Peyer's patch (tissue), 4 donors: ENCODE results near the gene PARVB. TPM values are rescaled to one million over a fixed set of nuclear protein-coding genes. Genes with fewer than 3 reads are reported as not detected.

ENCODE experiments used
- DNase-seq, 3 donors: peaks; one replicate each; pipeline ENCODE4 v3.0.0-alpha.2; 2017 to 2019
- H3K27ac ChIP-seq, 4 donors: fragments of 200-600 bp; sonication (generic); one replicate each; pipeline ENCODE4 v1.5.1; 2016 to 2019
- H3K27me3 ChIP-seq, 2 donors: fragments of 200-600 bp; sonication (generic); one replicate each; pipeline ENCODE4 v1.5.1; 2019
- H3K36me3 ChIP-seq, 3 donors: fragments of 200-600 bp; sonication (generic); one replicate each; pipeline ENCODE4 v1.5.1; 2016 to 2019
- H3K4me1 ChIP-seq, 4 donors: fragments of 200-600 bp; sonication (generic); one replicate each; pipeline ENCODE4 v1.5.1; 2016 to 2019
- H3K4me3 ChIP-seq, 4 donors: fragments of 200-600 bp; sonication (generic); 1 replicate in 3 of 4; 2 replicates in 1 of 4; pipeline ENCODE4 v1.5.1; 2016 to 2019; ENCODE audit warnings: mild to moderate bottlenecking in 1 of 4
- H3K9me3 ChIP-seq, 4 donors: fragments of 200-600 bp; sonication (generic); one replicate each; pipeline ENCODE4 v1.5.1; 2016 to 2019; ENCODE audit warnings: mild to moderate bottlenecking in 1 of 4
- POLR2A ChIP-seq, 2 donors: fragments of 450-650 bp; IDR thresholded peaks; one replicate each; pipeline ENCODE4 v1.5.1; 2017; ENCODE audit warnings: antibody characterized with exemption in 2 of 2, mild to moderate bottlenecking in 2 of 2, moderate library complexity in 2 of 2
- total RNA-seq, 4 donors: library from RNA; depleted of rRNA; stranded (reverse); fragments of >200 nt; gene quantifications; one replicate each; pipeline ENCODE4 v1.1.0, GENCODE V29; 2016
- TF ChIP-seq, protein P1 (sequence below), 6 experiments: fragments of 450-650 bp in 4 of 6; fragments of 200-600 bp in 2 of 6; sonication (generic) in 1 of 6; IDR thresholded peaks; one replicate each; pipeline ENCODE4 v1.5.1; 2017 to 2019; ENCODE audit warnings: antibody characterized with exemption in 6 of 6, mild to moderate bottlenecking in 3 of 6, moderate library complexity in 1 of 6

Gene PARVB
- total RNA-seq, 4 donors from 2014 or later: 1.8 to 71.8 (median 7.7) TPM

DNA sequence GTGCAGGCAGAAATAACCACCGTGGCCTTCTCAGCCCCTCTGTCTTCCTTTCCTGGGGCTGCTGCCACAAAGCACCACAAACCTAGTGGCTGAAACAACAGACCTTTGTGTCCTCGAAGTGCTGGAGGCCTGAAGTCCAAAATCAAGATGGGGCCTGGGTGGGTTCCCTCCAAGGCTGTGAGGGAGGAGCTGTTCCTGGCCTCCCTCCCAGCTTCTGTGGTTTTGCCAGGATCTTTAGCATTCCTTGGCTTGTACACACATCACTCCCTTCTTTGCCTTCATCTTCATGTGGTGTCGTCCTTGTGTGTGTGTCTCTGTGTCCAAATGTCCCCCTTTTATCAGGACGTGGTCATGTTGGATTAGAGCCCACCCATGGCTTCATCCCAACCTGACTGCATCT lies 127.6 kb downstream of the PARVB start:
- Histone ChIP-seq H3K4me1 (no peaks in the 10 kb centered on the region), H3K36me3 (no peaks in the 10 kb centered on the region), H3K27ac (no peak overlapping the region), H3K4me3 (no peak overlapping the region), H3K27me3 (no peaks in the 10 kb centered on the region), H3K9me3 (no peaks in the 10 kb centered on the region)
- no peak for TF ChIP-seq POLR2A (IDR thresholded peaks at IDR 0.05)
- TF ChIP-seq, protein P1, sequence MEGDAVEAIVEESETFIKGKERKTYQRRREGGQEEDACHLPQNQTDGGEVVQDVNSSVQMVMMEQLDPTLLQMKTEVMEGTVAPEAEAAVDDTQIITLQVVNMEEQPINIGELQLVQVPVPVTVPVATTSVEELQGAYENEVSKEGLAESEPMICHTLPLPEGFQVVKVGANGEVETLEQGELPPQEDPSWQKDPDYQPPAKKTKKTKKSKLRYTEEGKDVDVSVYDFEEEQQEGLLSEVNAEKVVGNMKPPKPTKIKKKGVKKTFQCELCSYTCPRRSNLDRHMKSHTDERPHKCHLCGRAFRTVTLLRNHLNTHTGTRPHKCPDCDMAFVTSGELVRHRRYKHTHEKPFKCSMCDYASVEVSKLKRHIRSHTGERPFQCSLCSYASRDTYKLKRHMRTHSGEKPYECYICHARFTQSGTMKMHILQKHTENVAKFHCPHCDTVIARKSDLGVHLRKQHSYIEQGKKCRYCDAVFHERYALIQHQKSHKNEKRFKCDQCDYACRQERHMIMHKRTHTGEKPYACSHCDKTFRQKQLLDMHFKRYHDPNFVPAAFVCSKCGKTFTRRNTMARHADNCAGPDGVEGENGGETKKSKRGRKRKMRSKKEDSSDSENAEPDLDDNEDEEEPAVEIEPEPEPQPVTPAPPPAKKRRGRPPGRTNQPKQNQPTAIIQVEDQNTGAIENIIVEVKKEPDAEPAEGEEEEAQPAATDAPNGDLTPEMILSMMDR (IDR thresholded peaks at IDR 0.05): no peak
- DNase-seq: no peak

DNA sequence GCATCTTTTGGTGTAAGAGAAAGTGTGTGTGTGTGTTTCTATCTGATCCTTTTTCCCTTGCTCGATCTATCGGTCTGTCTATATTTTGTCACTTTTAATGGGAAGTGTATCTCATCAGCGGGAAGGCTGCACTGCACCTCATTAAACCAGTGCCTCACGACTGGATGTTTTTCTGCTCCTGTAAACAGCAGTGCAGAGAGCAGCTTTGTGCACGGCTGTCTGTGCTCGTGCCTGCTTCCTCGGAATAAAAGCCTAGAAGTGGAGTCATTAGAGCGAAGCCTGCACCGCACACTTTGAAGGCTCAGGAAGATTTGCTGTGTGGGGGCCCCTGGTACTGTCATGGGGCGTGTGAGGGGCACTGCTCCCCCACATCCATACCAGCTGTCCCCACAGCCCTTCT lies 129.6 kb downstream of the PARVB start:
- Histone ChIP-seq H3K9me3 (no peaks in the 10 kb centered on the region), H3K27me3 (no peaks in the 10 kb centered on the region), H3K4me1 (no peaks in the 10 kb centered on the region), H3K4me3 (no peak overlapping the region), H3K36me3 (no peaks in the 10 kb centered on the region), H3K27ac (no peak overlapping the region)
- no peak for DNase-seq
- TF ChIP-seq, protein P1 (IDR thresholded peaks at IDR 0.05): no peak
- no peak for TF ChIP-seq POLR2A (IDR thresholded peaks at IDR 0.05)

DNA sequence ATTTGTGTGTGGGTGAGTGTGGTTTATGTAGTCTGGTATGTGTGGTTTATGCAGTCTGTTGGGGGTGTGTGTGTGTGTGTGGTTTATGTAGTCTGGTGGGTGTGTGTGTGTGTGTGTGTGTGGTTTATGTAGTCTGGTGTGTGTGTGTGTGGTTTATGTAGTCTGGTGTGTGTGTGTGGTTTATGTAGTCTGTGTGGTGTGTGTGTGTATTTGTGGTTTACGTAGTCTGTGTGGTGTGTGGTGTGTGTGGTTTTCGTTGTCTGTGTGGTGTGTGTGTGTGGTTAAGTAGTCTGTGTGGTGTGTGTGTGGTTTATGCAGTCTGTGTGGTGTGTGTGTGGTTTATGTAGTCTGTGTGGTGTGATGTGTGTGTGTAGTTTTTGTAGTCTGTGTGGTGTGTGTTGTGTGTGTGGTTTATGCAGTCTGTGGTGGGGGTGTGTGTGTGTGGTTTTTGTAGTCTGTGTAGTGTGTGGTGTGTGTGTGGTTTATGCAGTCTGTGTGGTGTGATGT lies 130.4 kb downstream of the PARVB start:
- H3K4me1 ChIP-seq: no peaks in the 10 kb centered on the region
- no peaks in the 10 kb centered on the region for H3K36me3 ChIP-seq
- DNase-seq: peak in 1 of 3 donors; percentile 6
- H3K27ac ChIP-seq: no peak overlapping the region
- TF ChIP-seq, protein P1 (IDR thresholded peaks at IDR 0.05): no peak
- no peak for TF ChIP-seq POLR2A (IDR thresholded peaks at IDR 0.05)
- no peaks in the 10 kb centered on the region for H3K27me3 ChIP-seq
- H3K4me3 ChIP-seq: no peak overlapping the region
- no peaks in the 10 kb centered on the region for H3K9me3 ChIP-seq

DNA sequence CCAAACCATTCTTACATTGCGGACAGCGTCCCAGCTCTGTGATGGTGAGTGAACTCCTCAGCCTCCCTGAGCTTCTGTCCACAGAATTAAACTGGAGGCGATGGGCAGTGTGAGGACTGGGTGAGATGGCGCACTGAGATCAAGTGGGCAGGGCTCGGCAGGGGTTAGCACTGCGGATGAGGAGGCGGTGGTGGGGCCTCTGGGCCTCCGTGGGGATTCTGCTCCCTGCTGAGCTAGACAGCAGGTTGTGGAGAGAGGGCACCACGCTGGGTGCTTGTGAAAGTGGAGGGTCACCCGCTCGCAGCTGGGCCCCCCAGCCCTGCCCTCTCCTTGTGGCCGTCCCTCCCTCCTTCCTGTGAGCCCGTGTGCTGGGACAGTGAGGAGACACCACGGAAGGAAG lies 131.0 kb downstream of the PARVB start:
- H3K9me3 ChIP-seq: no peaks in the 10 kb centered on the region

DNA sequence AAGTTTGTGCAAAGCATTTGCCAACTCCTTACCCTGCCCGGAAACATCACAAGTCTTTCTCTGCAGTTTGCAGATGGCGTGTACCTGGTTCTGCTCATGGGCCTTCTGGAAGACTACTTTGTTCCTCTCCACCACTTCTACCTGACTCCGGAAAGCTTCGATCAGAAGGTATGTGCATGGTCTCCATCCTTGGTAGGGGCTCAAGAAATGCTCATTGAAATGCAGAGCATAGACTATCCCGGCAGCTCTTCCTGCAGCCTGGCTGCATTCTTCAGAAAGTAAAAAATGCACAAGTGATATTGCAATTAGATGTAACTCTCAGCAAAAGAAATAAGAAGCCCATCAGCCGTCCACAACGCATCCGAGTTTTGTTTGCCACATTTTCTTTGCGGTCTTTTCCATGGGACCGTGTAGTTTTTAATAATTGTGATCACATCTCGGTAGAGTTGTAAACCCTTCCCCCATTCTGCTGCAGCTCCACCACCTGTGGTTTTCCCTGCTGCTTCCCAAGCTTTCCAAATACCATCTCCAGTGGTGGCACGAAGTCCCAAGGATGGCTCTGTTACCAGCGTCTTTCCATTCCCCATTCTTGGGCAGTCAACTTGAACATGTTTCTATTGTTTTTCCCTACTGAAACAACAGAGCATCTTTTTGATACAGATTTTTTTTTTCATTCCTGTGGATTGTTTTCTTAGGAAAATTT lies 134.0 kb downstream of the PARVB start:
- peak overlapping the region in 1 of 4 donors; percentile 63 for H3K27ac ChIP-seq
- H3K4me3 ChIP-seq: no peak overlapping the region
- H3K27me3 ChIP-seq: no peaks in the 10 kb centered on the region
- H3K36me3 ChIP-seq: no peaks in the 10 kb centered on the region
- DNase-seq: peak in 1 of 3 donors; percentile 4
- no peaks in the 10 kb centered on the region for H3K4me1 ChIP-seq
- no peak for TF ChIP-seq POLR2A (IDR thresholded peaks at IDR 0.05)
- TF ChIP-seq, protein P1 (IDR thresholded peaks at IDR 0.05): no peak
- H3K9me3 ChIP-seq: no peaks in the 10 kb centered on the region

More for the DNA sequence above, 131.0 kb downstream of the PARVB start:
- Histone ChIP-seq H3K27ac (no peak overlapping the region), H3K4me1 (no peaks in the 10 kb centered on the region), H3K4me3 (no peak overlapping the region), H3K36me3 (no peaks in the 10 kb centered on the region), H3K27me3 (no peaks in the 10 kb centered on the region)
- peak in 1 of 3 donors; percentile 27 for DNase-seq
- TF ChIP-seq, protein P1 (IDR thresholded peaks at IDR 0.05): no peak
- TF ChIP-seq POLR2A (IDR thresholded peaks at IDR 0.05): no peak
